Endodermal cell (in vitro differentiated cells): ENCODE results near the gene MKRN2OS. TPM values are rescaled to one million over a fixed set of nuclear protein-coding genes. Genes with fewer than 3 reads are reported as not detected.

Experiments
- DNase-seq: peaks from one replicate; pipeline ENCODE4 v3.0.0-alpha.2; 2017
- H3K27ac ChIP-seq: 2 replicates; pipeline ENCODE4 v1.5.1; 2013; ENCODE audit warnings: mild to moderate bottlenecking, low read depth, low read length, moderate library complexity
- H3K27me3 ChIP-seq: 2 replicates; pipeline ENCODE4 v1.6.1; 2013; ENCODE audit warnings: mild to moderate bottlenecking, low read length, moderate library complexity; ENCODE audit not compliant: insufficient read depth, control insufficient read depth, poor library complexity, severe bottlenecking
- H3K36me3 ChIP-seq: 2 replicates; pipeline ENCODE4 v1.7.0; 2013; ENCODE audit warnings: mild to moderate bottlenecking, low read length, moderate library complexity; ENCODE audit not compliant: control insufficient read depth, insufficient read depth
- H3K4me1 ChIP-seq: one replicate; pipeline ENCODE4 v1.7.0; 2013; ENCODE audit warnings: low read length; ENCODE audit not compliant: control insufficient read depth, insufficient read depth
- H3K4me3 ChIP-seq: 2 replicates; pipeline ENCODE4 v1.5.1; 2013; ENCODE audit warnings: mild to moderate bottlenecking, low read length, moderate library complexity
- H3K9ac ChIP-seq: 2 replicates; pipeline ENCODE4 v1.6.1; 2013; ENCODE audit warnings: mild to moderate bottlenecking, low read length, moderate library complexity; ENCODE audit not compliant: poor library complexity, severe bottlenecking; ENCODE audit errors: extremely low read depth
- H3K9me3 ChIP-seq: 2 replicates; pipeline ENCODE4 v1.6.1; 2013; ENCODE audit warnings: mild to moderate bottlenecking, low read length, moderate library complexity; ENCODE audit not compliant: control insufficient read depth
- H3K27ac Mint-ChIP-seq: 2 replicates; pipeline ENCODE4 v1.8.0; 2020; ENCODE audit warnings: mixed read lengths
- H3K27me3 Mint-ChIP-seq: 2 replicates; pipeline ENCODE4 v1.8.0; 2021; ENCODE audit warnings: mild to moderate bottlenecking, mixed read lengths; ENCODE audit not compliant: insufficient read depth
- H3K36me3 Mint-ChIP-seq: 2 replicates; pipeline ENCODE4 v1.8.0; 2020; ENCODE audit warnings: low read depth, mixed read lengths
- H3K4me1 Mint-ChIP-seq: 2 replicates; pipeline ENCODE4 v1.8.0; 2020; ENCODE audit warnings: mixed read lengths
- H3K4me3 Mint-ChIP-seq: 2 replicates; pipeline ENCODE4 v1.8.0; 2020; ENCODE audit warnings: mild to moderate bottlenecking, moderate library complexity, mixed read lengths
- H3K9me3 Mint-ChIP-seq: 2 replicates; pipeline ENCODE4 v1.8.0; 2020; ENCODE audit warnings: mild to moderate bottlenecking, mixed read lengths
- WGBS, 2 experiments: methylation state at CpG; one replicate each; pipeline versions ENCODE4 v1.1.5 to v1.1.7; 2013; ENCODE audit warnings: missing lambda C conversion rate in 2 of 2, mixed read lengths in 1 of 2; ENCODE audit not compliant: insufficient coverage in 1 of 2, insufficient read length in 1 of 2; 5-methylcytosine and 5-hydroxymethylcytosine counted together
- total RNA-seq, 2 donors: library from RNA; stranded (reverse); fragmentation: NEBNext Ultra II Directional in 1 of 2; extraction: Animal tissue kit (Norgen Biotek cat#: 25700) in 1 of 2; gene quantifications; 2 replicates in 1 of 2; 3 replicates in 1 of 2; pipeline ENCODE4 v1.2.1, GENCODE V29; 2021
- TF ChIP-seq, protein P1 (sequence below): fragments of 200-600 bp; sonication (generic); conservative IDR thresholded peaks from 2 replicates; pipeline ENCODE4 v1.5.0; 2021; ENCODE audit warnings: antibody characterized with exemption, mild to moderate bottlenecking

Gene MKRN2OS
- total RNA-seq, 2 donors from 2014 or later, result 0.84 TPM; not detected in 1

DNA sequence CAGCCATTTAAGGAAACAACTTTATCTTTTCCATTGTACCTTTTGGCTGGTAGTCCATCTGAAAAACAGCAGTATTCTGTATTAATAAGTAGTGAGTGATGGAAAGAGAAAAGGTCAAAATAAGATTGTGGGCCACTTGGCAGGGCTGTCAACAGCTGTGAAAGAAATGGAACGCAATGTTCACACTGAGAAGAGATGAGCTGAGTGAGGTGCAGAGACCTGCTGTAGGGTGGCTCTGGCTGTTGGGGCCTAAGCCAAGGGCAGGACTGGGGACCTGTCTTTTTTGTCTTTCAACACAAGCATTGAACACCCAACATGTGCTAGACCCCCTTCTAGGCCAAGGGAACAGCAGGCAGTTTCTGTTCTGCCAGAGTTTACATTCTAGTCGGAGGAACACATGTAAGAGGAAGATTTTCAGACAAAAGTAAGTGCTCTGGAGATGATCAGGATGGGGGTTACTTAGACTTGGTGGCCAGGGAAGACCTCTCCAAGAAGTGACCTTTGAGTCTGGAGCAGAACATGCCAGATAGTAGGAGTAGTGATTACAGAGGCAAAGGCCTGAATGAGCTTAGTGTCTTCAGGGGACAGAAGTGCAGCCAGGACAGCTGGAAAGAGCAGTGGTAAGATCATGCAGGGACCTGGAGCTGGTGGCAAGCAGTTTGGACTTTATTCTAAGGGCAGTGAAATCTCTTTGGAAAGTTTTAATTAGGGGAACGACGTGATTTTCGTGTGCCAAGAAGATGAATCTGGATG, 31.4 kb downstream of the MKRN2OS start:
- H3K36me3 ChIP-seq, result peaks cover 5% of the 10 kb centered on the region
- no peaks in the 10 kb centered on the region for H3K27me3 Mint-ChIP-seq
- no peak overlapping the region for H3K4me3 Mint-ChIP-seq
- H3K36me3 Mint-ChIP-seq, result peaks cover 14% of the 10 kb centered on the region
- H3K4me3 ChIP-seq, result no peak overlapping the region
- H3K4me1 ChIP-seq, result peaks cover 8% of the 10 kb centered on the region
- TF ChIP-seq, protein P1, sequence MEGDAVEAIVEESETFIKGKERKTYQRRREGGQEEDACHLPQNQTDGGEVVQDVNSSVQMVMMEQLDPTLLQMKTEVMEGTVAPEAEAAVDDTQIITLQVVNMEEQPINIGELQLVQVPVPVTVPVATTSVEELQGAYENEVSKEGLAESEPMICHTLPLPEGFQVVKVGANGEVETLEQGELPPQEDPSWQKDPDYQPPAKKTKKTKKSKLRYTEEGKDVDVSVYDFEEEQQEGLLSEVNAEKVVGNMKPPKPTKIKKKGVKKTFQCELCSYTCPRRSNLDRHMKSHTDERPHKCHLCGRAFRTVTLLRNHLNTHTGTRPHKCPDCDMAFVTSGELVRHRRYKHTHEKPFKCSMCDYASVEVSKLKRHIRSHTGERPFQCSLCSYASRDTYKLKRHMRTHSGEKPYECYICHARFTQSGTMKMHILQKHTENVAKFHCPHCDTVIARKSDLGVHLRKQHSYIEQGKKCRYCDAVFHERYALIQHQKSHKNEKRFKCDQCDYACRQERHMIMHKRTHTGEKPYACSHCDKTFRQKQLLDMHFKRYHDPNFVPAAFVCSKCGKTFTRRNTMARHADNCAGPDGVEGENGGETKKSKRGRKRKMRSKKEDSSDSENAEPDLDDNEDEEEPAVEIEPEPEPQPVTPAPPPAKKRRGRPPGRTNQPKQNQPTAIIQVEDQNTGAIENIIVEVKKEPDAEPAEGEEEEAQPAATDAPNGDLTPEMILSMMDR, result no peak
- H3K9me3 ChIP-seq, result no peaks in the 10 kb centered on the region
- no peak overlapping the region for H3K27ac Mint-ChIP-seq
- H3K9ac ChIP-seq, result no peak overlapping the region
- H3K9me3 Mint-ChIP-seq, result no peaks in the 10 kb centered on the region
- H3K27ac ChIP-seq, result no peak overlapping the region
- peaks cover 11% of the 10 kb centered on the region for H3K4me1 Mint-ChIP-seq
- DNase-seq, result no peak
- 95 to 96% methylated on average over 5 of the region's 5 CpGs for WGBS, 2 experiments
- H3K27me3 ChIP-seq, result no peaks in the 10 kb centered on the region

DNA sequence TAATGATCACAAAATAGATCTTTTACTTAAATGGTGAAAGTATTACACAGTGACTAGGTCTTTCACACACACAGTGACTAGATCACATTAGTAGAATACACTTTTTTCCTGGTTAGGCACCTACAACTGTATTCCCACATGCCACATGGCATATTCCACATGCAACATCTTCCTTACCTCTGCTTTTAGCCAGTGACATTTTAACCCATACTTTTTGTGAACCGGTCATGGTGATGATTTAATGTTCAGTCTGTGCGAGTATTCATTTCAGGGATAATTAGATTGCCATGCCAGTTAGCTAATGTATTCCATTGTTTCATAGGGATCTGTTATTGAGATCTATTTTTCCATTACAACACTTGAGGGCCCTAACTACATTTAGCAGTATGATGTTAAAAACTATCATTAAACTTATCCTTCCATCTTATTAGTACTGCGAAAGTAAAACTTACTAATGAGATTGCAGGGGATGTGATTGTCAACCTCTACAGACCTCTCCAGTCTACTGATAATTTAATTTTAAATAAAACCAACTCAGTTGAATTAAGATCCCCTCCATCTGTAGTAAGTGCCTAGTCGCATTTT, 32.7 kb downstream of the MKRN2OS start:
- H3K4me3 ChIP-seq, result no peak overlapping the region
- Mint-ChIP-seq H3K4me1 (peaks cover 9% of the 10 kb centered on the region), H3K9me3 (no peaks in the 10 kb centered on the region), H3K36me3 (peaks cover 12% of the 10 kb centered on the region), H3K27me3 (no peaks in the 10 kb centered on the region), H3K4me3 (no peak overlapping the region), H3K27ac (no peak overlapping the region)
- H3K27me3 ChIP-seq, result no peaks in the 10 kb centered on the region
- 93 to 100% methylated on average over 2 to 4 of the region's 4 CpGs for WGBS, 2 experiments
- DNase-seq, result no peak
- no peaks in the 10 kb centered on the region for H3K9me3 ChIP-seq
- H3K27ac ChIP-seq, result no peak overlapping the region
- peaks cover 7% of the 10 kb centered on the region for H3K4me1 ChIP-seq
- H3K9ac ChIP-seq, result no peak overlapping the region
- TF ChIP-seq, protein P1, result no peak
- H3K36me3 ChIP-seq, result peaks cover 5% of the 10 kb centered on the region

DNA sequence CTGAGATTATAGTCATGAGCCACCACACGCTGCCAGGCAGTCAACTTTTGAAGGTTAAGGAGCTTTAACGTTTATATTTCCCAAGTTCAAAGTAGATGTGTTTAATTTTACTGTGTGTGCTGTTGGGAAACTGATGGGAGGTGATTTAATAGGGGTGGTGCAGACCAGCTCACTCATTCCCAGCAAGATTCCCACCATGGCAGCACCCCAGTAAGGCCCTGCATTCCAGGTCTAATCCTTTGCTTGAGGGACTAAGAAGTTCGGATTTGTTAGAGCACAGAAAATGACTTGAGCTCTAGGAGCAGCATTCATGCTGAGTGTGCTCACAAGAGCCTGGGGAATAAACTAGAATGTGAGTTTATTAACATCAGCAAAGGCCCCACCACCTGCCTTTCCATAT, 35.8 kb downstream of the MKRN2OS start:
- no peak overlapping the region for H3K9ac ChIP-seq
- no peaks in the 10 kb centered on the region for H3K27me3 Mint-ChIP-seq
- DNase-seq, result no peak
- H3K27ac ChIP-seq, result no peak overlapping the region
- H3K4me3 ChIP-seq, result no peak overlapping the region
- peaks cover 25% of the 10 kb centered on the region for H3K36me3 Mint-ChIP-seq
- H3K4me1 ChIP-seq, result peaks cover 4% of the 10 kb centered on the region
- H3K27ac Mint-ChIP-seq, result no peak overlapping the region
- H3K27me3 ChIP-seq, result no peaks in the 10 kb centered on the region
- peaks cover 9% of the 10 kb centered on the region for H3K4me1 Mint-ChIP-seq
- no peak overlapping the region for H3K4me3 Mint-ChIP-seq
- TF ChIP-seq, protein P1, result no peak
- H3K36me3 ChIP-seq, result peaks cover 7% of the 10 kb centered on the region
- 90 to 100% methylated on average over 3 of the region's 3 CpGs for WGBS, 2 experiments
- H3K9me3 Mint-ChIP-seq, result no peaks in the 10 kb centered on the region
- no peaks in the 10 kb centered on the region for H3K9me3 ChIP-seq
